ENCODE results near the gene KLF16.

The KLF16 gene

DNA sequence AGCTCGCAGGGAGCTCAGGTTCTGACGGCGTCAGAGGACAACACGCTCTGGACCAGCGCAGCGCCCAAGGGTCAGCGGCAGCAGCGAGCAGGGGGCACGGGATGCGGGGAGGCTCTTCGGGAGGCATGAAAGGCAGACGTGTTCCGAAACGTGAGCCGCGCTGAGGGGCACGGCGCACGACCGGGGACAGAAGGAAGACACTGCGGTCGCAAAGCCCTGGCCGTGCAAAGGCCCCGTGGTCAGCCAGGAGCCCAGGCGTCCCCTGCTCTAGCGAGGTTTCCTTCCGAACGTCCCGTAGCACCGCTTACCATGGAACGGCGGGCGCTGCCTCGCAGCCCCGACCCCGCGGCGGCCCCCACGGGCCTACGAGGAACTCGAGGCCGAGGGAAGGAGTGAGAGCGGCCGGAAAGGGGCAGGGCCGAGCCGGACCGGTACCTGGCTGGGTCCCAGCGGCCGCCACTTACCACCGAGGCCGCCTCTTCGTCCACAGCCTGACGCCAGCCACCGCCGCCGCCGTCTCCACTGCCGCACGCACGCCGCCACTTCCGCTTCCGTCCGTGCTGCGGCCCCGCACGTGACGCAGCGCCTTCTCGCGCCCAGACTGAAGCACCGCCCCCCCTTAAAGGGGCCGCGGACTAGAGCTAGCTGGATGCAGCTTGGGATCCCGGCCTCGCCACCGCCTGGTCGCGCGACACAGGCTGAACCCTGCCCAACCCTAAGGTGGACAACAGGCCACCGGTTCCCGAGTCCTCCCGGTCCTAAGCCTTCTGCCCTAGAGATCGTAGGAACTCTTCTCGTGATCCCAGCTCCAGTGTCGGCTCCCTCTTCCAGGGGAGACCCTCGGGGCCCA lies 12.5 kb upstream of the KLF16 start:
- TF ChIP-seq, protein P1, sequence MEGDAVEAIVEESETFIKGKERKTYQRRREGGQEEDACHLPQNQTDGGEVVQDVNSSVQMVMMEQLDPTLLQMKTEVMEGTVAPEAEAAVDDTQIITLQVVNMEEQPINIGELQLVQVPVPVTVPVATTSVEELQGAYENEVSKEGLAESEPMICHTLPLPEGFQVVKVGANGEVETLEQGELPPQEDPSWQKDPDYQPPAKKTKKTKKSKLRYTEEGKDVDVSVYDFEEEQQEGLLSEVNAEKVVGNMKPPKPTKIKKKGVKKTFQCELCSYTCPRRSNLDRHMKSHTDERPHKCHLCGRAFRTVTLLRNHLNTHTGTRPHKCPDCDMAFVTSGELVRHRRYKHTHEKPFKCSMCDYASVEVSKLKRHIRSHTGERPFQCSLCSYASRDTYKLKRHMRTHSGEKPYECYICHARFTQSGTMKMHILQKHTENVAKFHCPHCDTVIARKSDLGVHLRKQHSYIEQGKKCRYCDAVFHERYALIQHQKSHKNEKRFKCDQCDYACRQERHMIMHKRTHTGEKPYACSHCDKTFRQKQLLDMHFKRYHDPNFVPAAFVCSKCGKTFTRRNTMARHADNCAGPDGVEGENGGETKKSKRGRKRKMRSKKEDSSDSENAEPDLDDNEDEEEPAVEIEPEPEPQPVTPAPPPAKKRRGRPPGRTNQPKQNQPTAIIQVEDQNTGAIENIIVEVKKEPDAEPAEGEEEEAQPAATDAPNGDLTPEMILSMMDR (conservative IDR thresholded peaks at IDR 0.05) = no peak; the same call in 1 of the 2 replicates
- H3K27ac ChIP-seq = peak overlapping the region; percentile 98

DNA sequence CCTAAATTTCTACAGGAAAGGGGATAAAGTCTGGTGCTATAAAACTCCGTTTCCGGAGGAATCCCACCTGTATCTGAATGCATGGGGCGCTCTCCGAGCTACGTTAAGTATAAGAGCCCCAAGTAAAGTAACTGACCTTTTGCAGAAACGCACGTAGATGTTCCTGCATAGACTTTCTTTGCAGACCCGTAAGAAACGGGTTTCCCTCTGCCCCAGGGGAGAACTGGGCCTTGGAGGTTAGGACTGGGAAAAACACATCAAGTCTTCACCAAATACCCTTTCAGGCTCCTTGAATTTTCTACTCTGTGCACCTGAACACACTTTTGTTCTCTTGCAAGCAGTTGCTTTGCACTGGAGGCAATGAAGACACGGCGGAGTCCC lies 11.9 kb upstream of the KLF16 start:
- H3K27ac ChIP-seq = peak overlapping the region; percentile 98

DNA sequence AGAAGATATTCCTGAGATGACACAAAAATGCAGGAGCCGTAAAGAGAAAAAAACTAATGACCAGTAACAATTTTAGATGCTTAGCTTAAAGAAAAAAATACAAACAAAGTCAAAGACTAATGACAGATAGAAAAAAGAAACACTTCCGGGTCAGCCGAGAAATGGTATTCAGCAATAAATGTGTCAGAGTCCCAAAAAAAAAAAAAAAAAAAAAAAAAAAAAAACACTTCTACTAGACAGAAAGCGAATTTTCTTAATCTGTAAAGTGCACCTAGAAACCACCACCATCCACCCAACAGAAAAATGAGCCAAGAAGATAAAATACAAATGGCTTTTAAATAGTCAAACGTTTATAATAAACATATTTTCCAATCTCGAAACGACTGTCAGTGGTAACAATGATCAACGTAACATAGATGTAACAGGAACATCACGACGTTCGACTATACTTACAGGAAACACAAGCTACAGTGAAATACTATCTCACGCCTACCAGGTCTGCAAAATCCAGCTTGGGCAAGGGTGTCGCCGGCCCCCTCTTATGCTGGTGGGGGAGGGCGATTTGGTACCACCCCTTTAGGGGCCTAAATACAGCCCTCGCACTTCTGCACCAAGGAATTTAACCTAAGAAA lies 11.3 kb upstream of the KLF16 start:
- TF ChIP-seq, protein P1 (conservative IDR thresholded peaks at IDR 0.05) = no peak
- H3K27ac ChIP-seq = peak overlapping the region; percentile 98

DNA sequence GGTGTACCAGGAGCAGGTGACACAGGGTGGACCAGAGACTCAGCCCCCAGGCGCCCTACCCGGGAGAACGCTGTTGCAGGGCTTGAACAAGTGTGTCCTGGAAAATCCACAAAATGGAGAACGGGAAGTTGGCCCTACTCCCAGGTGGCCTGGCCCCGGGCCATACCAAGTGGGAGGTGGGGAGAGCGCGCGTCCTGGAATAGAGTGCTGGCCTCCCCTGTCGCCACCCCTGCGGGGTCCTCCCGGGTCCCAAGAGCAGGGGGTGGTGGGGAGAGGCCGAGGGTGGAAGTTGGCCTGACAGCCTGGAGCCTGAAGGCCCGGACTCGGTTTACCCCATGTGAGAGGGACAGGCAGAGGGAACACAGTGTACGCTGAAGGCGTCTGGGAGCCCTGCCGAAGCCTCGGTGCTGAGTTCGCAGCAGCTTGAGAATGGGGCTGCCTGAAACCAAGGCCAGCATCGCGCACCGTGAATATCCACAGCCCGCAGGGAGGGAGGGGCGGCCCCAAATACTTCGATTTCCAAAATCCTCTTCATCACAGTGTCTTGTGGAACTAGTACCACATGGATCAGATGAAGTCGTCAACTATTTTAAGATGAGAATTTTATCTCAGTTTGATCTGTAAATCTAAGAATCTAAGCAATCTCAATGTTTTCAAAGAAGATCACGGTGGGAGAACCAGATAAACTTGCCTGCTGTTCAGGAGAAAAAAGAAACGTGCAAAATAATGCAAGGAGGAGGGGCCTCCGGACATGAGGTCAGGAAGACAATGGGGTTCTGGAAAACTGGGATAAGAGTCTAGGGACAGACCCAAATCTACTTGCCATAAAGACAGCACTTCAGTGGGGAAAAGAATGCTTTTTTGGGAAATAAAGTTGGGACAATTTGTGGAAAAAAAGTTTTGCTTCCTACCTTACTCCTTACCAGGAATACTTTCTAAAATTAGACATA lies 10.4 kb upstream of the KLF16 start:
- TF ChIP-seq, protein P1 (conservative IDR thresholded peaks at IDR 0.05) = no peak

DNA sequence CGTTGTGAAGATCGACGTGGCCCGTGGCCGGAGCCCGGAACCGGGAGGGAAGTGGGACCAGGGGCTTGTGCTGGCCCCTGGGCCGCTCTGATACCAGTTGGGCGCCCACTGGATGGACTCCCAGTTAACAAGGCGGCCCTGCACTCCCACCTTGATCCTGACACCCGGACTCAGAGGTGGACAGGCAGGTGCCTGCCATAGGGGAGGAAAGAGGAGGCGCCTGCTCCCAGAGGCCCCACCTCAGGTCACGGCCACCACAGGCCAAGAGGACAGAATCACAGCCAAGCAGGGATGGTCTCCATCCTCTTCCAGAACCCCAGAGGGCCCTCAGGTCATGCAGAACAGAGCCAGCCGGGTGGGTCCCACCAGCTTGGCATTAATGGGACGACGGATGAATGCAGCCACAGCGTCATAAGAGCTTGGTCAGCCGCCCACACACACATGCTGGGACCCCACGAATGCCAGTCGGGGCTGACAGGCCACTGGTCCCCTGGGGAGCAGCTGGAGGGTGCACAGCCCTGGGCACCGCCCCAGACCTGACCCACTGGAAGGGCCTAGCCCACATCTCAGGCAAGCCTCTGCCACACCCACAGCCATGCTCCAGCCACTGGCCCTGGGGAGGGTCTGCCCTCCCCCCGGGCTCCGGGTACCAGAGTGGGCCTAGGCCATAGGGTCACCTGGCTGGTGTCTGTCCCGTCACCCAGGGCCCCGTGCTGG lies 9.6 kb upstream of the KLF16 start:
- peak overlapping the region; percentile 98 for H3K27ac ChIP-seq
- TF ChIP-seq, protein P1 (conservative IDR thresholded peaks at IDR 0.05) = no peak

More for the DNA sequence above, 10.4 kb upstream of the KLF16 start:
- H3K27ac ChIP-seq = peak overlapping the region; percentile 98

DNA sequence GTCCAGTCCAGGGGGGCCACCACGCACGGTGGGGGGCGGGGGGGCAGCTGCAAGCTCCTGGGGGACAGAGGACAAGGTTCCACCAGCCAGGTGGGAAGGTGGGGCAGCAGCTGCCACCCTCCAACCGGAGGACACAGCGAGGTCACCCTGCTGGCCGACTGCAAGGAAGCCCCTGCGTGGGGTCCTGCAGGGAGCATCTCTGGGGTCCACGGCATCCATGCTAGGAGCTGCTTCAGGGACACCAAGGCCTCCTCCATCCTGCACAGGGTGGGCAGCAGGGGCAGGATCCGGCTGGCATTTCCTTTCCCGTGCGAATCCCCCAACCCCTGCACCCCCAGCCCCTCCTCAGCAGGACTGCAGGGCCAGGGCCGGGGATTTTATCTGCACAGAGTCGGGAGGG lies 8.3 kb upstream of the KLF16 start:
- TF ChIP-seq, protein P1 (conservative IDR thresholded peaks at IDR 0.05) = no peak

DNA sequence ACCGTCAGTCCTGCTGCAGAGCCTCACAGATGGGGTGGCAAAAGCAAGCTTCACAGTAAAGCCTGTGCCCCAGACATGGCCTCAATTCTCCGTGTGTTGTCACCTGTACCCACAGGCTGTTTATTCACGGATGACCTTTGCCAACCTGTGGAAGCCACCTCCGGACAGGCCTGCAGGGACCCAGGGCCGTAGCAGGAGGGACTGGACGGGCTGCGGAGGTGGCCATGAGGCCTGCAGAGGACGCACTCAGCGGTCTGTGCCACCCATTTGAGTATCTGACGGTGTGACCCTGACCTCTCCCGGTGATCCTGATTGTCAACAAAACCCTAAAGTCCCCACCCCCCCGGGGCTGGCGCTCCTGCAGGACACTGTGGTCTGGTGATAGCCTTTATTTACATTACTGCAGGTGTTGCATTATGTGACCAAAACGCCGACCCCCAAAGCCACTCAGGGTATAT lies 7.8 kb upstream of the KLF16 start:
- peak overlapping the region; percentile 98 for H3K27ac ChIP-seq
- TF ChIP-seq, protein P1 (conservative IDR thresholded peaks at IDR 0.05) = no peak

More for the DNA sequence above, 8.3 kb upstream of the KLF16 start:
- H3K27ac ChIP-seq = peak overlapping the region; percentile 98

Data from VCaP (cell line).